HepG2 (cell line): ENCODE results near the gene ST8SIA6.

Experiments
- CEBPB ChIP-seq: IDR thresholded peaks from 2 replicates; pipeline ENCODE4 v1.6.1; 2011; ENCODE audit warnings: low read depth, low read length, improper control_type of control experiment, borderline replicate concordance
- CTCF ChIP-seq: sonication (generic); formaldehyde crosslinking; IDR thresholded peaks from 2 replicates; pipeline ENCODE4 v1.5.0; 2020; ENCODE audit warnings: mild to moderate bottlenecking, missing genetic modification reagents, moderate library complexity
- DNMT1 ChIP-seq: sonication (generic); formaldehyde crosslinking; IDR thresholded peaks from 2 replicates; pipeline ENCODE4 v1.5.1; 2020; ENCODE audit warnings: mild to moderate bottlenecking, missing genetic modification reagents
- EZH2 ChIP-seq: conservative IDR thresholded peaks from 2 replicates; pipeline ENCODE4 v1.6.1; 2012; ENCODE audit warnings: mild to moderate bottlenecking, low read depth, low read length, moderate library complexity
- GZF1 ChIP-seq: sonication (generic); formaldehyde crosslinking; IDR thresholded peaks from 2 replicates; pipeline ENCODE4 v1.5.1; 2020; ENCODE audit warnings: mild to moderate bottlenecking, missing genetic modification reagents
- IRF1 ChIP-seq: sonication (generic); formaldehyde crosslinking; IDR thresholded peaks from 2 replicates; pipeline ENCODE4 v1.4.0; 2020; ENCODE audit warnings: low read depth, mild to moderate bottlenecking, missing genetic modification reagents
- ISX ChIP-seq: sonication (generic); formaldehyde crosslinking; conservative IDR thresholded peaks from 2 replicates; pipeline ENCODE4 v1.5.0; 2020; ENCODE audit warnings: missing genetic modification reagents
- JUN ChIP-seq: sonication (generic); formaldehyde crosslinking; IDR thresholded peaks from 2 replicates; pipeline ENCODE4 v1.4.0; 2020; ENCODE audit warnings: mild to moderate bottlenecking, missing genetic modification reagents
- MBNL3 ChIP-seq: fragments of 250-450 bp; sonication (Bioruptor Pico); conservative IDR thresholded peaks from 2 replicates; pipeline ENCODE4 v1.8.0; 2022; ENCODE audit warnings: mild to moderate bottlenecking, inconsistent platforms
- PATZ1 ChIP-seq: sonication (generic); formaldehyde crosslinking; IDR thresholded peaks from 2 replicates; pipeline ENCODE4 v1.4.0; 2020; ENCODE audit warnings: missing genetic modification reagents
- TF ChIP-seq, protein P1 (sequence below): sonication (generic); formaldehyde crosslinking; IDR thresholded peaks from 2 replicates; pipeline ENCODE4 v1.8.1; 2022; ENCODE audit warnings: low read depth, mild to moderate bottlenecking, missing genetic modification reagents
- TF ChIP-seq, protein P2 (sequence below): sonication (generic); formaldehyde crosslinking; IDR thresholded peaks from 2 replicates; pipeline ENCODE4 v1.9.0; 2021; ENCODE audit warnings: missing genetic modification reagents, borderline replicate concordance

- TF ChIP-seq, protein P1, sequence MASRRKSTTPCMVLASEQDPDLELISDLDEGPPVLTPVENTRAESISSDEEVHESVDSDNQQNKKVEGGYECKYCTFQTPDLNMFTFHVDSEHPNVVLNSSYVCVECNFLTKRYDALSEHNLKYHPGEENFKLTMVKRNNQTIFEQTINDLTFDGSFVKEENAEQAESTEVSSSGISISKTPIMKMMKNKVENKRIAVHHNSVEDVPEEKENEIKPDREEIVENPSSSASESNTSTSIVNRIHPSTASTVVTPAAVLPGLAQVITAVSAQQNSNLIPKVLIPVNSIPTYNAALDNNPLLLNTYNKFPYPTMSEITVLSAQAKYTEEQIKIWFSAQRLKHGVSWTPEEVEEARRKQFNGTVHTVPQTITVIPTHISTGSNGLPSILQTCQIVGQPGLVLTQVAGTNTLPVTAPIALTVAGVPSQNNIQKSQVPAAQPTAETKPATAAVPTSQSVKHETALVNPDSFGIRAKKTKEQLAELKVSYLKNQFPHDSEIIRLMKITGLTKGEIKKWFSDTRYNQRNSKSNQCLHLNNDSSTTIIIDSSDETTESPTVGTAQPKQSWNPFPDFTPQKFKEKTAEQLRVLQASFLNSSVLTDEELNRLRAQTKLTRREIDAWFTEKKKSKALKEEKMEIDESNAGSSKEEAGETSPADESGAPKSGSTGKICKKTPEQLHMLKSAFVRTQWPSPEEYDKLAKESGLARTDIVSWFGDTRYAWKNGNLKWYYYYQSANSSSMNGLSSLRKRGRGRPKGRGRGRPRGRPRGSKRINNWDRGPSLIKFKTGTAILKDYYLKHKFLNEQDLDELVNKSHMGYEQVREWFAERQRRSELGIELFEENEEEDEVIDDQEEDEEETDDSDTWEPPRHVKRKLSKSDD (CRISPR knock-in tag), result no peak
- TF ChIP-seq JUN (CRISPR knock-in tag) (no peak), CEBPB (no peak), GZF1 (CRISPR knock-in tag) (no peak), ISX (no peak), DNMT1 (CRISPR knock-in tag) (no peak), PATZ1 (no peak), CTCF (CRISPR knock-in tag) (no peak), EZH2 (no peak), MBNL3 (CRISPR knock-in tag) (no peak), IRF1 (no peak)
- TF ChIP-seq, protein P2, sequence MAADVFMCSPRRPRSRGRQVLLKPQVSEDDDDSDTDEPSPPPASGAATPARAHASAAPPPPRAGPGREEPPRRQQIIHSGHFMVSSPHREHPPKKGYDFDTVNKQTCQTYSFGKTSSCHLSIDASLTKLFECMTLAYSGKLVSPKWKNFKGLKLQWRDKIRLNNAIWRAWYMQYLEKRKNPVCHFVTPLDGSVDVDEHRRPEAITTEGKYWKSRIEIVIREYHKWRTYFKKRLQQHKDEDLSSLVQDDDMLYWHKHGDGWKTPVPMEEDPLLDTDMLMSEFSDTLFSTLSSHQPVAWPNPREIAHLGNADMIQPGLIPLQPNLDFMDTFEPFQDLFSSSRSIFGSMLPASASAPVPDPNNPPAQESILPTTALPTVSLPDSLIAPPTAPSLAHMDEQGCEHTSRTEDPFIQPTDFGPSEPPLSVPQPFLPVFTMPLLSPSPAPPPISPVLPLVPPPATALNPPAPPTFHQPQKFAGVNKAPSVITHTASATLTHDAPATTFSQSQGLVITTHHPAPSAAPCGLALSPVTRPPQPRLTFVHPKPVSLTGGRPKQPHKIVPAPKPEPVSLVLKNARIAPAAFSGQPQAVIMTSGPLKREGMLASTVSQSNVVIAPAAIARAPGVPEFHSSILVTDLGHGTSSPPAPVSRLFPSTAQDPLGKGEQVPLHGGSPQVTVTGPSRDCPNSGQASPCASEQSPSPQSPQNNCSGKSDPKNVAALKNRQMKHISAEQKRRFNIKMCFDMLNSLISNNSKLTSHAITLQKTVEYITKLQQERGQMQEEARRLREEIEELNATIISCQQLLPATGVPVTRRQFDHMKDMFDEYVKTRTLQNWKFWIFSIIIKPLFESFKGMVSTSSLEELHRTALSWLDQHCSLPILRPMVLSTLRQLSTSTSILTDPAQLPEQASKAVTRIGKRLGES, result no peak
Measured at GRCh38 chr10:17394854-17395253, 59.5 kb downstream of the ST8SIA6 start.
